MCF 10A (cell line): ENCODE data around the gene STKLD1. TPM values are rescaled to one million over a fixed set of nuclear protein-coding genes. Genes with fewer than 3 reads are reported as not detected.
"Not testable (repeated sequence)": the region's sequence is repeated elsewhere in the genome, so short reads cannot be mapped to it uniquely, and the experiment has no call there.

Source experiments
- Bru-seq: library from RNA; stranded (reverse); fragments of 400-500 nt; gene quantifications from one replicate; lab custom pipeline; 2021; lab: Mats Ljungman, UMichigan
- BruChase-seq, 2 experiments: library from RNA; stranded (reverse); fragments of 400-500 nt; gene quantifications; one replicate each; lab custom pipeline; 2021; lab: Mats Ljungman, UMichigan
- BruUV-seq: library from RNA; stranded (reverse); fragments of 400-500 nt; replicated peaks from 2 replicates; lab custom pipeline; 2021; lab: Mats Ljungman, UMichigan
- CTCF ChIA-PET: fragments of 300-600 bp; sonication (Branson Sonifier 250); formaldehyde crosslinking; extraction: SDS; loops from one replicate; lab custom pipeline; 2021; ENCODE audit warnings: antibody characterized with exemption, inconsistent platforms; lab: Yijun Ruan, JAX
- POLR2A ChIA-PET: fragments of 300-600, 350-650 bp; sonication (Branson Sonifier 250); formaldehyde crosslinking; extraction: SDS; loops from one replicate; lab custom pipeline; 2020; ENCODE audit warnings: antibody characterized with exemption, inconsistent platforms; lab: Yijun Ruan, JAX
- DNase-seq: peaks from one replicate; pipeline ENCODE4 v3.0.0-alpha.2; 2018; ENCODE audit not compliant: unreplicated experiment
- H3K27ac Mint-ChIP-seq: one replicate; pipeline ENCODE4 v1.8.0; 2022; ENCODE audit warnings: mild to moderate bottlenecking, low read depth, mixed read lengths; ENCODE audit not compliant: unreplicated experiment
- H3K27me3 Mint-ChIP-seq: one replicate; pipeline ENCODE4 v1.8.0; 2022; ENCODE audit warnings: mixed read lengths; ENCODE audit not compliant: insufficient read depth, unreplicated experiment
- H3K36me3 Mint-ChIP-seq: one replicate; pipeline ENCODE4 v1.8.0; 2022; ENCODE audit warnings: mild to moderate bottlenecking, moderate library complexity, mixed read lengths; ENCODE audit not compliant: insufficient read depth, unreplicated experiment
- H3K4me1 Mint-ChIP-seq: one replicate; pipeline ENCODE4 v1.8.0; 2022; ENCODE audit warnings: mixed read lengths; ENCODE audit not compliant: insufficient read depth, unreplicated experiment
- H3K4me3 Mint-ChIP-seq: one replicate; pipeline ENCODE4 v1.8.0; 2022; ENCODE audit warnings: mild to moderate bottlenecking, moderate library complexity, mixed read lengths; ENCODE audit not compliant: unreplicated experiment
- H3K9me3 Mint-ChIP-seq: one replicate; pipeline ENCODE4 v1.8.0; 2022; ENCODE audit warnings: mixed read lengths; ENCODE audit not compliant: unreplicated experiment
- CTCF ChIP-seq: fragments of 200-600 bp; IDR thresholded peaks from one replicate; pipeline ENCODE4 v1.8.0; 2022; ENCODE audit warnings: antibody characterized with exemption, mild to moderate bottlenecking; ENCODE audit not compliant: unreplicated experiment
- intact Hi-C: fragments of 100-400 bp; cut with micrococcal nuclease; formaldehyde crosslinking; loops from 2 replicates; pipeline ENCODE4 v1.14.1; 2022
- long read RNA-seq: library from polyadenylated mRNA; stranded (forward); transcript quantifications from one replicate; pipeline ENCODE4 v2.0.0, GENCODE V29; 2022
- total RNA-seq: library from RNA; stranded (reverse); gene quantifications from 2 replicates; pipeline ENCODE4 v1.2.3, GENCODE V29; 2022

STKLD1 gene
- total RNA-seq (1.3 TPM in 2 replicates), Bru-seq, nascent RNA (percentile 19 among the genes with signal in this experiment), BruChase-seq, experiment 1, labeled RNA remaining after a 6-hour chase (percentile 26 among the genes with signal in this experiment), BruChase-seq, experiment 2, labeled RNA remaining after a 2-hour chase (percentile 24 among the genes with signal in this experiment)
- long read RNA-seq, partial matches to known transcripts = 0 of 1 reads
- long read RNA-seq, other reads (novel, unspliced or antisense) = 1 of 1 reads

GRCh38 chr9:133375724-133376654 is at the start of gene STKLD1, which contains the start of gene SURF4:
TSS of gene STKLD1 (plus strand) at chr9:133376366. CDS start at chr9:133376474, 108 bp downstream.
TSS of gene SURF4 (minus strand) at chr9:133376060. CDS start at chr9:133375969, 91 bp downstream.
- H3K36me3 Mint-ChIP-seq = peaks cover 32% of the 10 kb centered on the region
- no peaks in the 10 kb centered on the region for H3K9me3 Mint-ChIP-seq
- peak within 1 kb of the TSS; percentile 95 for H3K27ac Mint-ChIP-seq
- CTCF ChIA-PET = interaction anchor here (0.8 to 1.2 kb wide), 4 partner anchors 20 to 109 kb away, joined by 3 to 5 read pairs (median 3); partner anchors contain the start of genes SURF1 and SURF2
- peak; percentile 96 for DNase-seq
- BruUV-seq = no TSS peak
- H3K4me1 Mint-ChIP-seq = peaks cover 28% of the 10 kb centered on the region
- intact Hi-C loops = no loop called here
- POLR2A ChIA-PET = interaction anchor here (0.6 to 6.4 kb wide), 22 partner anchors 10 to 406 kb away, joined by 3 to 65 read pairs (median 4); partner anchors contain the start of genes CACFD1, MED22, REXO4 and RPL7A
- H3K4me3 Mint-ChIP-seq = peak within 1 kb of the TSS; percentile 92
- H3K27me3 Mint-ChIP-seq = no peaks in the 10 kb centered on the region
- TF ChIP-seq CTCF = no peak

GRCh38 chr9:133327021-133327420 is 49.1 kb upstream of the STKLD1 start:
- H3K4me1 Mint-ChIP-seq, H3K9me3 Mint-ChIP-seq, CTCF ChIA-PET, H3K4me3 Mint-ChIP-seq, intact Hi-C loops, POLR2A ChIA-PET, H3K27ac Mint-ChIP-seq, BruUV-seq, DNase-seq: not testable (repeated sequence)
- H3K36me3 Mint-ChIP-seq = peaks cover 17% of the 10 kb centered on the region
- peaks cover 25% of the 10 kb centered on the region for H3K27me3 Mint-ChIP-seq

GRCh38 chr9:133327834-133328484 is 48.2 kb upstream of the STKLD1 start:
- no TSS peak for BruUV-seq
- ChIA-PET CTCF (interaction anchor here (0.6 to 1.6 kb wide), 2 partner anchors 141 to 159 kb away, joined by 3 to 10 read pairs; no protein-coding TSS in a partner anchor), POLR2A (interaction anchor here (0.6 to 1.0 kb wide), 2 partner anchors 112 to 150 kb away, joined by 3 to 4 read pairs; no protein-coding TSS in a partner anchor)
- Mint-ChIP-seq H3K4me1 (peaks cover 5% of the 10 kb centered on the region), H3K4me3 (no peak overlapping the region), H3K27ac (no peak overlapping the region), H3K9me3 (no peaks in the 10 kb centered on the region), H3K27me3 (peaks cover 16% of the 10 kb centered on the region), H3K36me3 (peaks cover 24% of the 10 kb centered on the region)
- DNase-seq = no peak
- intact Hi-C loops = no loop called here
- no peak for TF ChIP-seq CTCF
